NCI-H1417 treated with DMSO at 0.1 percent for 48 hours (cell line): ENCODE results near the gene ITGA2B.
"Not testable (repeated sequence)": the region's sequence is repeated elsewhere in the genome, so short reads cannot be mapped to it uniquely, and the experiment has no call there.

Experiments
- DNase-seq: peaks from one replicate; lab custom pipeline; 2025; lab: John Stamatoyannopoulos, UW

Gene ITGA2B

GRCh38 chr17:44351961-44352827 is 37.3 kb downstream of the ITGA2B start:
- DNase-seq = no peak

GRCh38 chr17:44351464-44351863 is 38.0 kb downstream of the ITGA2B start:
- no peak for DNase-seq

GRCh38 chr17:44350733-44351226 is 38.7 kb downstream of the ITGA2B start:
- no peak for DNase-seq

- DNase-seq = no peak
Observed at GRCh38 chr17:44349553-44350070, 39.8 kb downstream of the ITGA2B start.

GRCh38 chr17:44348988-44349364 is 40.5 kb downstream of the ITGA2B start:
- DNase-seq = no peak

- no peak for DNase-seq
Observed at GRCh38 chr17:44348234-44348987, 41.0 kb downstream of the ITGA2B start.

- not testable (repeated sequence) for DNase-seq
Observed at GRCh38 chr17:44347206-44348055, 42.0 kb downstream of the ITGA2B start.

- no peak for DNase-seq
Observed at GRCh38 chr17:44346064-44346844, 43.2 kb downstream of the ITGA2B start.

GRCh38 chr17:44345454-44346026 is 43.9 kb downstream of the ITGA2B start:
- no peak for DNase-seq

GRCh38 chr17:44344939-44345453 is 44.5 kb downstream of the ITGA2B start, which contains the start of gene GRN:
Gene GRN, plus strand, starts transcription at chr17:44345302. Its CDS starts 3,863 bp downstream, at chr17:44349165.
- DNase-seq = peak; percentile 97

GRCh38 chr17:44343510-44344209 is 45.8 kb downstream of the ITGA2B start:
- DNase-seq = no peak

- not testable (repeated sequence) for DNase-seq
Observed at GRCh38 chr17:44340553-44340952, 48.9 kb downstream of the ITGA2B start.

- DNase-seq = no peak
Observed at GRCh38 chr17:44338702-44339101, 50.7 kb downstream of the ITGA2B start.

- DNase-seq = no peak
Observed at GRCh38 chr17:44335968-44336367, 53.5 kb downstream of the ITGA2B start.

- DNase-seq = no peak
Observed at GRCh38 chr17:44335564-44335963, 53.9 kb downstream of the ITGA2B start.

GRCh38 chr17:44334727-44335126 is 54.7 kb downstream of the ITGA2B start:
- no peak for DNase-seq

GRCh38 chr17:44334315-44334714 is 55.1 kb downstream of the ITGA2B start:
- DNase-seq = no peak

GRCh38 chr17:44333371-44333770 is 56.1 kb downstream of the ITGA2B start:
- DNase-seq = no peak

GRCh38 chr17:44331249-44331760 is 58.1 kb downstream of the ITGA2B start:
- peak; percentile 21 for DNase-seq
